IPS DF 4.7 (cell line): Measurements from ENCODE around the gene ADARB2.
"Not testable (repeated sequence)": the region's sequence is repeated elsewhere in the genome, so short reads cannot be mapped to it uniquely, and the experiment has no call there.

Source experiments
- DNase-seq: peaks from one replicate; pipeline ENCODE4 v3.0.0-alpha.2; 2013; ENCODE audit warnings: low spot score; ENCODE audit errors: extremely low read depth

Gene ADARB2

DNA sequence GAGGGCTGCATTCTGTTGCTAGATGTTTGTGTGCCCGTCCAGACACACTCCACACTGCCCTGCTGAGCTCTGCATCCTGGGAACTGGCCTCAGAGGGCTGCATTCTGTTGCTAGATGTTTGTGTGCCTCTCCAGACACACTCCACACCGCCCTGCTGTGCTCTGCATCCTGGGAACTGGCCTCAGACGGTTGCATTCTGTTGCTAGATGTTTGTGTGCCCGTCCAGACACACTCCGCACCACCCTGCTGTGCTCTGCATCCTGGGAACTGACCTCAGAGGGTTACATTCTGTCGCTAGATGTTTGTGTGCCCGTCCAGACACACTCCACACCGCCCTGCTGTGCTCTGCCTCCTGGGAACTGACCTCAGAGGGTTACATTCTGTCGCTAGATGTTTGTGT, 120.6 kb downstream of the ADARB2 start:
- not testable (repeated sequence) for DNase-seq

- DNase-seq, result no peak
Observed at GRCh38 chr10:1615186-1615954, 122.0 kb downstream of the ADARB2 start.

GRCh38 chr10:1613511-1613910, 123.8 kb downstream of the ADARB2 start:
- no peak for DNase-seq

- DNase-seq, result no peak
Observed at GRCh38 chr10:1612908-1613307, 124.4 kb downstream of the ADARB2 start.

DNA sequence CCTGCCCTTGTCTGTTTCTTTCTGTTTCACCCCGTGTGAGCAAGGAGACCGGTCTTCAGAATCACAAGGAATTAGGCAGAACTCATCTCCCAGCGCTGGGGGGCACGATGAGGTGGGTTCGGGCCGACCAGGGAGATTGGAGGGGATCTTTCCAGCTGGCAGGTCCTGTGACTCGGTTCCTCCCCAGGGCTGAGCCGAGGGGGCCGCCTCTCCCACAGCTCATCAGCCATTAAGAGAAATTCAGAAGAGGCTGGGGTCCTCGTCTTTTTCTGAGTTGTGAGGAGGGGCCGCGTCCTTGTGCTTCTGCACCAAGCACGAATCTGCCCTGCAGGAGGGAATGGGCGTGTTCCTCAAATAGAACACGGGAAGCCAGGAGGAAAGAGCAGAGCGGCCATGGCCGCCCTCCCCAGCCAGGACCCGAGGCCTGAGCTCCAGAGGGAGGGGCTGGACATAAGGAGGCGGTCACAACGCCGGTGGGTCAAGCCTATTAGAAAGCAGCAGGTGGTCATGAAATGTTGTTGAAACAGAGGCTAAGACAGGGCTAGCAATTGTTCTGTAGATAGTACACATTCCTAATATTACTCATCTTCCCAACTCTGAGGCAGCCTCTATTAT, 125.3 kb downstream of the ADARB2 start:
- no peak for DNase-seq

DNA sequence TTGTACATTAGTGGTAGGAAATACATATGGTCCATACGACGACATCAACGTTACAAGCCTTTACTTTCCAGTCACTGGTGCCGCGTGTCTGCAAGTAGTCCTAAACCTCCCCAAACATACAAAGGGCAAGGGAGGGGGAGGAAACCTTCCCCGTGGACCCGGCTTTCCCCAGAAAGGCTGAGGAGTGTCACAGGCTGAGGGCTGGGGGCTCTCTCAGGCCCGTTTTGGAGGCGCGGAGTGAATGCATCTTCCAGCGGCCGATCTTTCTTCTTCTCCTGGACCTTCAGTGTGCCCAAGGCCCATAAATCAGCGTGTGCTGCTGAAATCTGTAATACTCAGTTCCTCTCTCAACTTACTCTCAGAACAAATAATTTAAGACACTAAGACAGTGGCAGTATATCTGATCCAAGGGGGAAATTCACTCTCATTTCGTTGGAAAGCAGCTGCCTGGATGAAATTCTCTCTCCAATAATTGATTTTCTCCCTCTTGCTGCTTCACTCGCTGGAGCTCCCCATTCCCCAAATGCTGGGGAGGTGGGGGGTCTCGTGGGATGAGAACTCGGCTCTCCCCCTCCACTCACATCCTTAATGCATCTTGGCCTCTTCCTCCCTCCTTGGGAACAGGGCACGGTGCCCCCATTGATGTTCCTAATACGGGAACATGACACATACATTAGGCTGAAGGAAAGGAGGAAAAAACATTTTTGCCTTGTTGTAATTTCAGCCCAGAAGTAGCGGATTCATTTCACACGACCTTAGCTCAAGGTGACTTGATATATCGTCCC, 126.1 kb downstream of the ADARB2 start:
- no peak for DNase-seq

DNA sequence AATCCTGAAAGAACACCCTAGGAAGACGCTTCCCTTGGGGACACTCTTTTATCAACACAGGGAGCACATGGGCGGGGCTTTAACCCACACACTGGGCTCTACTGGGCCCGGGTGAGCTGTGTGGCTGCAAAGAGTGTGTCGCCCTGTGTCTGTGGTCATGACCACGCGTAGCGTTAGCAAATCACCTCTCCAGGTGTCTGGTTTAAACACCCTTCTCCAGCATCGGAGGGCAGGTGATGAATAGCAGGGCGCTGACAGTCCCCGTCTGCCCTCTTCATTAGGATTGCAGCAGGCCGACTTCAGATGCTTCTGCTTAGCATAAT, 127.7 kb downstream of the ADARB2 start:
- no peak for DNase-seq

DNA sequence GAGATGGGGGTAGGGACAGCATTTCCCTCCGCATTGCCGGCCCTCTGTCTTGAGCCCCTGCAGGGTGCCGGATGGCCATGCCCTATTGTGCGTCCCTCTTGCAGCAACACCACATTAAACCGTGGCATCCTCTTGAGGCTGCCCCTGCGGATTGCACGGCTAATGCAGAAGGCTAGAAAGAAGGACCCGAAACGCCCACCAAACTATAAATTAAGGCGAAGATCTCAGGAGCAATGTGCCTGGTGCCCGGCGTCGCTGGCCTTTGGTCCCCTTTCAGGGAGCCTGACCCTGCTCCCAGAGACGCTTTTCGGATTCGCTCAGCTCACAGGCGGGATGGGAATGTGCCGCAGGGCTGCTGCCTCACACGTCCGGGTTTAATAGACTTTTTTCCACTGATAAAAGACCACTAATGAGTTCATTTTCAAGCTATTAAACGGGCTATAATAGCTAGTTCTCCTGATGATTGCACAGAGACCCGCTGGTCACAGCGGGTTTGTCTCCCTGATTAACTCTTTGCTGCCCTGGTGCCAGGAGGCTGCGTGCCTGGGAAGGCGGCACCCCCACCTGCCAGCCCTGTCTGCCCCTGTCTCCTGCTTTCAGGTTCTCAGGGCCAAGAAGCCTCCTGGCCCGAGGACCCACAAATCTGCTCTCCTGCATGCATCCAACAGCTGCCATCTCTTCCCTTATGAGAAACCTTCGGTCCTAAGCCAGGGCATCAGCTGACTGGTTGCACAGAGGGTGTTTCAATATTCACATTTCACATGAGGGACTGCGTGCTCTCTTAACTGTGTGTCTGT, 128.3 kb downstream of the ADARB2 start:
- no peak for DNase-seq

- no peak for DNase-seq
Observed at GRCh38 chr10:1608408-1608807, 128.9 kb downstream of the ADARB2 start.

GRCh38 chr10:1607466-1607865, 129.9 kb downstream of the ADARB2 start:
- no peak for DNase-seq

- DNase-seq, result no peak
Observed at GRCh38 chr10:1605999-1606940, 131.1 kb downstream of the ADARB2 start.

- no peak for DNase-seq
Observed at GRCh38 chr10:1605121-1605520, 132.2 kb downstream of the ADARB2 start.

GRCh38 chr10:1604246-1604645, 133.1 kb downstream of the ADARB2 start:
- no peak for DNase-seq

DNA sequence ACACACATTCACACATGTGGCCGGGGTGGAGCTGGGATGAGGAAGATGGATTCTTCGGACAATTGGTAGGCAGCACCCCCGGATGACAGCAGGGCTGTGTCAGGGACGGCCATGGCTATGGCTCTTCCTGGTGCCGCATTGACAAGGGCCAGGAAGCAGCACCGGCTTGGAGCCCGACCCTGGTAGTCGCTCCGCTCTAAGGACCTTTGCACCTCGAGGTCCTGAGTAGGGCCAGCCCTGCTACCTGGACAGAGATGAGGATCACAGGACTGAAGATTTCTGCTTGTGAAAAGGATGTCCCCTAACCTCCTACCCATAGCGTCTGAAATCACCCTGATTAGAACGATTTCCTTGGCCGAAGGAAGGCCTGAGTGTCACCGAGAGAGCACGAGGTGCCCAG, 134.1 kb downstream of the ADARB2 start:
- DNase-seq, result no peak

DNA sequence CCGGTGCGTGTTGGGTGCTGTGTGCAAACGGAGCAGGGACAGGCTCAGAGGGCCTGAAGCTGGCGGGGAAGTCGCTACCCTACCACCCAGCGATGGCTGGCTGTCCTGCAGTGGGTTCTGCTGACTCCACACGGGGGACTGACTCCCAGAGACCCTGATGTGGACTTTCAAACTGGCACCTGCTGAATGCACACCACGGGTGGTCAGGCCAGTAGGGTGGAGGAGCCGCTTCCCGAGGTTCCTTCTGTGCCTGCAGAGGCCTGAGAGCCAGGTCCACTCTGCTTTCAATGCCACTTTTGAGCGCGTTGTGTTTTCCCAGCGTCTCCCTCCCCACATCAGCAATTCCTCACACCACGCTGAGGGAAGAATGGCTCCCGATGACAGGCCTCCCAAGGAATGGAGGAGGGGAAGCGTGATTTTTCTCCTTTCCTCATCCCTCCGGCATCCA, 135.3 kb downstream of the ADARB2 start:
- no peak for DNase-seq

DNA sequence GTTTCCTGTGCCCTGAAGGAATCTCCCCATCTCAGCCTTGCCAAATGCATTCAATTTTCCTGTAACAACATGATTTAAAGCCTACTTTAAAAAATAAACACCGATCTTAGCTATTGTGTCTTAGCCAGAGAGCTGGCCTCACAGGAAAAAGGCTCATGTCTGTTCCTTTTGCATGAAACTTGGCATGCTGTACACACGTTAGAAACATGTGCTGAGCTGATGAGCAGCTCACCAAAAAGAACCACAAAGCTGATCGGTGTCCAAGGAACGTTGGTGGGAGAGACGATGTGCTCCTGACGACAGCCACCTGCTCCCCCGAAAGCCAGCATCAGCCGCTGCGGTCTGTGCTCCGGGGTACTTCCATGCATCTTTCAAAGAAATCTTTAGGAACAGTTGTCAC, 135.9 kb downstream of the ADARB2 start:
- DNase-seq, result no peak

DNA sequence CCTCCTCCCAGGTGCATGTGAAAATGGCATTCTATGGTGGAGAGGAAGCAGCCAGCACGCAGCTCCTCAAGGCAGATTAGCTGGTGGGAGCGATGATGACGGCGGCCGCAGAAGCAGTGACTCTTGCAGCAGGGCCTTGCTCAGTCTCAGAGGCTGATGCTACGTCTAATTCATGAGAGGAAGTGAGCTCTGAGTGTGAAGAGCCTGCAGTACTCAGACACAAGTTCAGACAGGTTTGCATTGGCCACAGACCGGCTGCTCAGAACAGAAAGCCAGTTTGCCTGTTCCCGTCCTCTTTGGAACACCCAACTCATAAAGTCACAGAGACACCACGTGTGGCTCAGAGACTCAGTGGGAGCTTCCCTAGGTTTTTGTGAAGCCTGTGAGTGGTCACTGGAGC, 136.5 kb downstream of the ADARB2 start:
- no peak for DNase-seq

DNA sequence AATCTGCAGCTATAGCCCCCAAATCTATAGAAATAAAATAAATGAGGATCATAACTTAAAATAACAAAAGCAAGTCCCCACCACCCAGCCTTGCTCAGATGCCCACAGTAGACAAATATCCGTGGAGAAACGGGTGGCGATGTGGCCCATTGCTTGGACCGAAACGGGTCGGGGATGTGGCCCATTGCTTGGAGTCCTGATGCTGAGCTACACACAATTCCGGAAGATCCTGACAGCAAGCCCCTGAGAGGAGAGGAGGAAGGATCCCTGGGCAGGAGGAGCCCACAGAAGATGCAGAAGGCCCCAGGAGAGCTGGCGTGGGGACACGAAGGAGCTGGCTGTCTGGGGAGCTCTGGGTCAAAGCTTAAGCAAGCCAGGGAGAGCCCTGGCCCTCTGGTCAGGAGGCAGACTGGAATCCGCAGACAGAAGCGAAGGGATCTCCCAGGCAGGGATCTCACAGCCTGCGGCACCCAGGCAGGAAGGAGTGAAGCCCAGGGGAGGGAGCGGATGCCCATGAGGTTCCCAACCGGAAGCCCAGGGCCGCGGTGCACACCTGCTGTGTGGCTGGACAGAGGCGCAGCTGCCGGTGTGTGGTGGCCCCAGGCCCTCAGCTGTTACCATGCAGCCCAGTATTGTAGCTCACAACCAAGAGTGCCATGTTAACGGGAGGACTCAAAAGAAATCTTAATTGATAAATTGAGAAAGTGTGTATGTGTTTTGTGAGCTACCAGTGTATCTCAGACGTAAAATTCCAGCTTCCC, 138.8 kb downstream of the ADARB2 start:
- DNase-seq, result no peak

DNA sequence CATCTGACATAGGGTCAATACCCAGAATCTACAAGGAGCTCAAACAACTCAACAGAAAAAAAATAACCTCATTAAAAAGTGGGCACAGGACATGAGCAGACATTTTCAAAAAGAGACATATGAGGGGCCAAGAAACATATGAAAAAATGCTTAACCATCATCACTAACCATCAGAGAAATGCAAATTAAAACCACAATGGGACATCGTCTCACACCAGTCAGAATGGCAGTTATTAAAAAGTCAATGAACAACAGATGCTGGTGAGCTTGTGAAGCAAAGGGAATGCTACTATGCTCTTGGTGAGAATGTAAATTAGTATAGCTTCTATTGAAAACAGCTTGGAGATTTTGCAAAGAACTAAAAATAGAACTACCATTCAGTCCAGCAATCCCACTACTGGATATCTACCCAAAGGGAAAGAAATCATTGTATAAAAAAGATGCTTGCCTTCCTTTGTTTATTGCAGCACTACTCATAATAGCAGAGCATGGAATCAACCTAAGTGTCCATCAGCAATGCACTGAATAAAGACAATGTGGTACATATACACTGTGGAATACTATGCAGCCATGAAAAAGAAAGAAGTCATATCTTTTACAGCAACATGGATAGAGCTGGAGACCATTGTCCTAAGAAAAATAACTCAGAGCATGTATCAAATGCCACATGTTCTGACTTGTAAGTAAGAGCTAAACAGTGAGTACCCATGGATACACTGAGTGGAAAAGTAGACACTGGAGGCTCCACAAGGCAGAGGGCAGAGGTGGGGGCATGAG, 139.8 kb downstream of the ADARB2 start:
- no peak for DNase-seq
